Lung (tissue), 12 donors: ENCODE results near the gene SOBP. TPM values are rescaled to one million over a fixed set of nuclear protein-coding genes. Genes with fewer than 3 reads are reported as not detected.

Experiments
- ATAC-seq: fragments of 200-7000 bp; cut with Tn5 transposase; one replicate; pipeline ENCODE4 v1.9.1; 2020; ENCODE audit warnings: moderate number of reproducible peaks; ENCODE audit not compliant: insufficient read depth, low FRiP score
- DNase-seq, 3 donors: peaks; one replicate each; pipeline ENCODE4 v3.0.0-alpha.2; 2013 to 2017
- H3K27ac ChIP-seq, 2 donors: one replicate each; pipeline ENCODE4 v1.5.1; 2013; ENCODE audit warnings: mild to moderate bottlenecking in 2 of 2, moderate library complexity in 2 of 2, control low read depth in 1 of 2, inconsistent platforms in 1 of 2, low read depth in 1 of 2, low read length in 1 of 2
- H3K27me3 ChIP-seq, 3 donors: one replicate each; pipeline ENCODE4 v1.5.1; 2013; ENCODE audit warnings: low read length in 2 of 3; ENCODE audit not compliant: control insufficient read depth in 3 of 3, insufficient read depth in 3 of 3
- H3K36me3 ChIP-seq, 4 donors: one replicate each; pipeline ENCODE4 v1.5.1; 2013; ENCODE audit warnings: low read length in 4 of 4, mild to moderate bottlenecking in 1 of 4, moderate library complexity in 1 of 4; ENCODE audit not compliant: control insufficient read depth in 4 of 4, insufficient read depth in 4 of 4
- H3K4me1 ChIP-seq, 5 donors: one replicate each; pipeline ENCODE4 v1.5.1; 2013; ENCODE audit warnings: low read length in 5 of 5, mild to moderate bottlenecking in 2 of 5, moderate library complexity in 1 of 5; ENCODE audit not compliant: control insufficient read depth in 5 of 5, insufficient read depth in 5 of 5
- H3K4me3 ChIP-seq: one replicate; pipeline ENCODE4 v1.5.1; 2013; ENCODE audit warnings: mild to moderate bottlenecking, control low read depth, moderate library complexity
- H3K9ac ChIP-seq, 2 donors: one replicate each; pipeline ENCODE4 v1.5.1; 2013; ENCODE audit warnings: low read length in 2 of 2, control low read depth in 1 of 2; ENCODE audit not compliant: insufficient read depth in 1 of 2
- H3K9me3 ChIP-seq, 4 donors: one replicate each; pipeline ENCODE4 v1.5.1; 2013; ENCODE audit warnings: low read length in 3 of 4, mild to moderate bottlenecking in 1 of 4, moderate library complexity in 1 of 4; ENCODE audit not compliant: control insufficient read depth in 4 of 4, insufficient read depth in 3 of 4
- WGBS, 2 donors: extraction: QIAGEN DNeasy Blood & Tissue Kit; methylation state at CpG; one replicate each; pipeline ENCODE4 v1.1.7; 2013; 5-methylcytosine and 5-hydroxymethylcytosine counted together
- polyA plus RNA-seq, 2 donors: library from polyadenylated mRNA; stranded (reverse); fragments of 200-250 nt; gene quantifications; one replicate each; pipeline ENCODE4 v1.2.1, GENCODE V29; 2013
- total RNA-seq, 2 donors: library from RNA; depleted of rRNA in 1 of 2; stranded (reverse); fragments of >200 nt in 1 of 2; gene quantifications; one replicate each; pipeline ENCODE4 v1.2.1, GENCODE V29; 2014 to 2021
- TF ChIP-seq, protein P1 (sequence below): IDR thresholded peaks from 2 replicates; pipeline ENCODE4 v1.5.1; 2012; ENCODE audit warnings: mild to moderate bottlenecking; ENCODE audit errors: control extremely low read depth, extremely low read depth
- donor health status: control.
- donor health status: control.
- donor health status: Bipolar disorder and iron deficiency.
- donor health status: healthy.
- donor health status: DM: yes; HTN: yes; CAD: no.

The SOBP gene
- total and polyA plus RNA-seq, 4 donors: 1.6 to 14.5 (median 5.8) TPM

DNA sequence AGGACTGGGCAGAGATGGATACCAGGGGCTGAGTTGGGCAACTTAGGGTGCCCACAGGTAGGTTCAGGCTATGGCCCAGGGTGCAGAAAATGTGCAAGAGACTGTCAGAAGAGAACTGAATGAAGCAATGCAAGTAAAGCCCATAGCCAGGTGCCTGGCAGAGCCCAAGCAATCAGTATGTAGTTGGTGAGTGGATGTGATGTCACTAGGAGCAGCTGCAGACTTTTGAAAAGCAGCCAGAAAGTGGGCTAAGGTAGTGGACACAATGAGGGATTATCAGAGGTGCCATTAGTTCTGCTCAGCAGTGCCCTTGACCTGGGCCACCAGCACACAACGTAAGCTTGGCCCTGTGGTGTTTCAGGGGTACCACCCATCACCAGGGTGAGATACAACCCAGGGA lies 135.3 kb downstream of the SOBP start:
- no peak for ATAC-seq
- peaks cover 0 to 10% (median 6%) of the 10 kb centered on the region in 5 donors for H3K4me1 ChIP-seq
- peaks cover 0 to 3% (median 1%) of the 10 kb centered on the region in 4 donors for H3K36me3 ChIP-seq

DNA sequence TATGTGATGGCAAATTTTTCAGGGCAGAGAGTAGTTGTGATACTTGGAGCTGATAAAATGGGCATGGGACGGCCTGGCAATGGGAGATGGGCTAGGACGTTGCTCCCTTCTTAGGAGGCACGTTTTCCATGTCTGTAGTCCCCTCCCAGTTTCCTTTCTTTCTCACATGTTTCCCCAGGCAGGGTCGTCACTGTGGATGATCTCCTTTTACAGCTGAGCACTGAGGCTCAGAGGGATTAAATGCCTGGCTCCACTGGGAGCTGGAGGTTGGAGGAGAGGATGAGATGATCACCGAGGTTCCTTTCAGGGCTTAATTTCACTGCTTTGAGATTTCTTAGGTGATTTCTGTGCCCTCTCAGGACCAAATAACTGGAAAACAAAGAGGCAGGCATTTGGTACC lies 136.7 kb downstream of the SOBP start:
- H3K4me1 ChIP-seq: peaks cover 0 to 10% (median 6%) of the 10 kb centered on the region in 5 donors
- no peak overlapping the region for H3K27ac ChIP-seq
- H3K4me3 ChIP-seq: no peak overlapping the region
- H3K36me3 ChIP-seq: peaks cover 0 to 3% (median 1%) of the 10 kb centered on the region in 4 donors
- H3K9me3 ChIP-seq: no peaks in the 10 kb centered on the region
- ATAC-seq (no peak), DNase-seq (no peak)
- whole genome bisulfite sequencing, 2 donors: 89 to 90% methylated on average over 5 of the region's 5 CpGs
- no peak overlapping the region for H3K9ac ChIP-seq
- H3K27me3 ChIP-seq: no peaks in the 10 kb centered on the region
- TF ChIP-seq, protein P1, sequence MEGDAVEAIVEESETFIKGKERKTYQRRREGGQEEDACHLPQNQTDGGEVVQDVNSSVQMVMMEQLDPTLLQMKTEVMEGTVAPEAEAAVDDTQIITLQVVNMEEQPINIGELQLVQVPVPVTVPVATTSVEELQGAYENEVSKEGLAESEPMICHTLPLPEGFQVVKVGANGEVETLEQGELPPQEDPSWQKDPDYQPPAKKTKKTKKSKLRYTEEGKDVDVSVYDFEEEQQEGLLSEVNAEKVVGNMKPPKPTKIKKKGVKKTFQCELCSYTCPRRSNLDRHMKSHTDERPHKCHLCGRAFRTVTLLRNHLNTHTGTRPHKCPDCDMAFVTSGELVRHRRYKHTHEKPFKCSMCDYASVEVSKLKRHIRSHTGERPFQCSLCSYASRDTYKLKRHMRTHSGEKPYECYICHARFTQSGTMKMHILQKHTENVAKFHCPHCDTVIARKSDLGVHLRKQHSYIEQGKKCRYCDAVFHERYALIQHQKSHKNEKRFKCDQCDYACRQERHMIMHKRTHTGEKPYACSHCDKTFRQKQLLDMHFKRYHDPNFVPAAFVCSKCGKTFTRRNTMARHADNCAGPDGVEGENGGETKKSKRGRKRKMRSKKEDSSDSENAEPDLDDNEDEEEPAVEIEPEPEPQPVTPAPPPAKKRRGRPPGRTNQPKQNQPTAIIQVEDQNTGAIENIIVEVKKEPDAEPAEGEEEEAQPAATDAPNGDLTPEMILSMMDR: no peak

More for the DNA sequence above, 135.3 kb downstream of the SOBP start:
- H3K4me3 ChIP-seq: no peak overlapping the region
- no peak overlapping the region for H3K27ac ChIP-seq
- H3K9me3 ChIP-seq: no peaks in the 10 kb centered on the region
- 74 to 100% methylated on average over 1 of the region's 1 CpG for WGBS, 2 donors
- TF ChIP-seq, protein P1: no peak
- no peak overlapping the region for H3K9ac ChIP-seq
- no peak for DNase-seq
- H3K27me3 ChIP-seq: no peaks in the 10 kb centered on the region

GRCh38 chr6:107627969-107628368 lies 138.1 kb downstream of the SOBP start:
- ATAC-seq: no peak
- Histone ChIP-seq H3K27me3 (no peaks in the 10 kb centered on the region), H3K9ac (no peak overlapping the region), H3K9me3 (no peaks in the 10 kb centered on the region), H3K27ac (no peak overlapping the region), H3K4me3 (no peak overlapping the region), H3K4me1 (peaks cover 0 to 10% (median 6%) of the 10 kb centered on the region in 5 donors), H3K36me3 (no peaks in the 10 kb centered on the region)
- WGBS, 2 donors: 94 to 97% methylated on average over 4 of the region's 4 CpGs
- TF ChIP-seq, protein P1: no peak
- no peak for DNase-seq

- Histone ChIP-seq H3K4me3 (no peak overlapping the region), H3K4me1 (peaks cover 0 to 10% (median 6%) of the 10 kb centered on the region in 5 donors), H3K27ac (no peak overlapping the region), H3K9me3 (peaks cover 0 to 3% (median 0%) of the 10 kb centered on the region in 4 donors), H3K36me3 (no peaks in the 10 kb centered on the region), H3K9ac (no peak overlapping the region), H3K27me3 (no peaks in the 10 kb centered on the region)
- no peak for DNase-seq
- WGBS, 2 donors: 81 to 88% methylated on average over 3 of the region's 3 CpGs
- no peak for ATAC-seq
- TF ChIP-seq, protein P1: no peak
Measured at GRCh38 chr6:107628878-107629277, 139.0 kb downstream of the SOBP start.
